SKM-1 treated with dmso at 0.1 percent for 144 hours (cell line): ENCODE data around the gene IQCM.

ENCODE experiments used
- DNase-seq: peaks from one replicate; lab custom pipeline; 2025; ENCODE audit not compliant: unreplicated experiment; lab: John Stamatoyannopoulos, UW

Gene IQCM

GRCh38 chr4:149815743-149816142, at the start of gene IQCM:
Gene IQCM (minus strand): TSS chr4:149815843. CDS start chr4:149742691, 73,152 bp downstream.
- DNase-seq = no peak

- no peak for DNase-seq
Observed at GRCh38 chr4:149857446-149857845, 41.8 kb upstream of the IQCM start.

- no peak for DNase-seq
Observed at GRCh38 chr4:149845743-149846142, 30.1 kb upstream of the IQCM start.

- DNase-seq = no peak
Observed at GRCh38 chr4:149841686-149842085, 26.0 kb upstream of the IQCM start.

GRCh38 chr4:149838036-149838435, 22.4 kb upstream of the IQCM start:
- DNase-seq = no peak

GRCh38 chr4:149836546-149836945, 20.9 kb upstream of the IQCM start:
- no peak for DNase-seq

GRCh38 chr4:149835280-149835679, 19.6 kb upstream of the IQCM start:
- DNase-seq = no peak

GRCh38 chr4:149831656-149832208, 16.1 kb upstream of the IQCM start:
- DNase-seq = no peak

GRCh38 chr4:149830823-149831222, 15.2 kb upstream of the IQCM start:
- DNase-seq = no peak

- no peak for DNase-seq
Observed at GRCh38 chr4:149825336-149825735, 9.7 kb upstream of the IQCM start.

GRCh38 chr4:149823769-149824221, 8.2 kb upstream of the IQCM start:
- no peak for DNase-seq

GRCh38 chr4:149801416-149801815, 14.2 kb downstream of the IQCM start:
- no peak for DNase-seq

- DNase-seq = no peak
Observed at GRCh38 chr4:149799546-149799945, 16.1 kb downstream of the IQCM start.

GRCh38 chr4:149796381-149796780, 19.3 kb downstream of the IQCM start:
- no peak for DNase-seq

GRCh38 chr4:149795256-149795655, 20.4 kb downstream of the IQCM start:
- DNase-seq = no peak

GRCh38 chr4:149794352-149794751, 21.3 kb downstream of the IQCM start:
- DNase-seq = no peak

- DNase-seq = no peak
Observed at GRCh38 chr4:149793459-149793858, 22.2 kb downstream of the IQCM start.

- DNase-seq = no peak
Observed at GRCh38 chr4:149791851-149792250, 23.8 kb downstream of the IQCM start.

- DNase-seq = peak; percentile 12
Observed at GRCh38 chr4:149790172-149790907, 25.3 kb downstream of the IQCM start.

GRCh38 chr4:149788300-149788699, 27.3 kb downstream of the IQCM start:
- DNase-seq = no peak

GRCh38 chr4:149785696-149786431, 29.8 kb downstream of the IQCM start:
- DNase-seq = no peak

- no peak for DNase-seq
Observed at GRCh38 chr4:149784018-149784417, 31.6 kb downstream of the IQCM start.
